Airway epithelial cell (primary cell): ENCODE measurements around the gene ADO. TPM values are rescaled to one million over a fixed set of nuclear protein-coding genes. Genes with fewer than 3 reads are reported as not detected.

Source experiments
- total RNA-seq: library from RNA; depleted of rRNA; stranded (reverse); fragments of >200 nt; gene quantifications from 2 replicates; pipeline ENCODE4 v1.2.3, GENCODE V29; 2015

The ADO gene
- total RNA-seq = 21.0 and 21.7 TPM in 2 replicates

DNA sequence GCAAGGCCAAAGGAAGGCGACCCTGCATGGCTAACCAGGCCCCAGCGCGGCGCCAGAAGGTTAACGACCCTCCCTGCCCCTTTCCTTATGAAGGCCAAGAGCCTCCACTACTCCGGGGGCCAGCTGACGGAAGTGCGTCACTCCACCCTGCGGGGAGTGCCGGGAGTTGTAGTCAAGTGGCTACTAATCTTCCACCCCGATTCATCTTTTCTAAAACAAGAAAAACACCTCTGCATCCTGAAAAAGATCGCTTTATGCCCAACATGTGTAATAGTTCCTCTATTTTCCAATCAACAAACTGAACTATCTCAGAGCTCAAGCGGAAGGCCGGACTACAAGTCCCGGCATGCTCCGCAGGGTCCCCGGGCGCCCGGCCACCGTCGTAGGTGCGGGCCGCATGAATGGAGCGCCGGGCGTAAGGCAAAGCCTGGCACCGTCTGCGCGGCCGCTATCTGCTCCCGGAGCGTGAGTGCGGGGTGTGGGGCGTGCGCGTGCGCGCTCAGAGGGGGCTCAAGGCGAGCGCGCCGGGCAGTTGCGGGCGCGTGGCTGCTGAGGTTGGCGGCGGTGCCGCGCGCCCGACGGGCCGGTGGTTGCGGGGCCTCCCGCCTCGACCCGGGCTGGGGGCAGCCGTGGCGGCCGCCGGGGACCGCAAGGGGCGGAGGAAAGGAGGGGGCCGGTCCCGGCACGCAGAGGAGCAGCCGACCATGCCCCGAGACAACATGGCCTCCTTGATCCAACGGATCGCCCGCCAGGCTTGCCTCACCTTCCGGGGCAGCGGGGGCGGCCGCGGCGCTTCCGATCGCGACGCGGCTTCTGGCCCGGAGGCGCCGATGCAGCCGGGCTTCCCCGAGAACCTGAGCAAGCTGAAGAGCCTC, at the start of gene ADO:
Gene ADO (plus strand): TSS at position 365 of the 875 bp plus-strand sequence. CDS start 340 bp downstream, at position 705.

DNA sequence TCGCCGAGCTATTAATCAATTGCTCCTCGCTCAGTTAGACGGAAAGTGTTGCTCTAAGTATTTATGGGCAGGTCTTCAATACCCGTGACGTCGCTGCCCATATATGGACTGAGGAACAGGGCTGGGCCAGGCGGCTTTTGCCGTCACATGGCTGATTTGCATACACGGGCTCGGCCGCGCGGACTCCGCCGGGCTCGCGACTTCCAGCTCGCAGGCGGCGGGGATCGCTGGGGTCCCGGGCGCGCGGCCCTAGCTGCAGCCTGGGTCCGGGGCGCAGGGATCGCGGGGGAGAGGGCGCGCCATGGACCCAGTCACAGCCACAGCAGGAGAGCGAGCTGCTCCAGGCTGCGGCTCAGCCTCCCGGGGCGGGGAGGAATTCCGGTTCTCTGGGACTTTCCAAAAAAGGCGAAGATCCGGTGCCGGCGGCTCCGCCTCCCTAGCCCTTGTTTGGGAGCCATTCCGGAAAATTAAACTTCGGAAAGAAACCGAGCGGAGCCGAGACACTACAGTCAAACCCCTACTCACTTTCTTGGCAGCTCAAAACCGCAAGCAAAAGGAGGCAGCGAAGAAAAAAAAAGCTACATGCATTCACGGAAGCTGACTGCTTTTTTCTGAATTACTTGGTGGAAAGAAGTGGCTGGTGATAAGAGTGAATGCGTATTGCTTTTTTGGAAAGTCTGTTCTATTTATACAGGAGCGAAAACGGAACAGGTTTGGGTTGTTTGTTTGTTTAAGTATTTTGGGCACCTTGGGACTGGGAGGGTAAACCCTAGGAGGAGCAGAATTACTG, 12.0 kb downstream of the ADO start, which contains the start of gene EGR2:
Gene EGR2 (minus strand): TSS at position 36 of the 790 bp plus-strand sequence. CDS start 337 bp downstream, outside the sequence.

Other genes with a start within 250 kb of the ADO start
- gene EGR2, start 11.6 kb downstream of the ADO start, total RNA-seq = 0.28 TPM in 1 of 2 replicates, not detected in the other